HG03575 (cell line): ENCODE results near the gene TSHB.

ENCODE experiments used
- ATAC-seq: cut with Tn5 transposase; IDR thresholded peaks from one replicate; pipeline ENCODE4 v1.9.1; 2021; ENCODE audit not compliant: unreplicated experiment, insufficient number of reproducible peaks, low FRiP score; ENCODE audit errors: extremely low read depth

TSHB gene

GRCh38 chr1:115056395-115056798 lies 26.8 kb downstream of the TSHB start:
- no peak for ATAC-seq

- no peak for ATAC-seq
Observed at GRCh38 chr1:115057661-115058254, 28.1 kb downstream of the TSHB start.

GRCh38 chr1:115059316-115059715 lies 29.7 kb downstream of the TSHB start:
- ATAC-seq: no peak

- no peak for ATAC-seq
Observed at GRCh38 chr1:115060501-115060900, 30.9 kb downstream of the TSHB start.

- no peak for ATAC-seq
Observed at GRCh38 chr1:115062542-115063004, 32.9 kb downstream of the TSHB start.

GRCh38 chr1:115063228-115063901 lies 33.7 kb downstream of the TSHB start:
- ATAC-seq: no peak

- ATAC-seq: no peak
Observed at GRCh38 chr1:115064461-115064860, 34.8 kb downstream of the TSHB start.

GRCh38 chr1:115065021-115065420 lies 35.4 kb downstream of the TSHB start:
- no peak for ATAC-seq

- no peak for ATAC-seq
Observed at GRCh38 chr1:115067161-115067859, 37.7 kb downstream of the TSHB start.

- no peak for ATAC-seq
Observed at GRCh38 chr1:115068826-115069585, 39.4 kb downstream of the TSHB start.

GRCh38 chr1:115069659-115070308 lies 40.2 kb downstream of the TSHB start:
- ATAC-seq: no peak

GRCh38 chr1:115071012-115071664 lies 41.5 kb downstream of the TSHB start:
- no peak for ATAC-seq

GRCh38 chr1:115073298-115074087 lies 43.9 kb downstream of the TSHB start:
- no peak for ATAC-seq

GRCh38 chr1:115074839-115075534 lies 45.4 kb downstream of the TSHB start:
- ATAC-seq: no peak

GRCh38 chr1:115076384-115076915 lies 46.8 kb downstream of the TSHB start:
- no peak for ATAC-seq

- ATAC-seq: no peak
Observed at GRCh38 chr1:115077286-115077983, 47.8 kb downstream of the TSHB start.

GRCh38 chr1:115077984-115078330 lies 48.3 kb downstream of the TSHB start:
- ATAC-seq: no peak
